Right hindlimb (tissue), 1 donor: ENCODE results near the gene RPL41.

Source experiments
- DNase-seq: peaks from one replicate; pipeline ENCODE4 v3.0.0-alpha.2; 2018

Gene RPL41

DNA sequence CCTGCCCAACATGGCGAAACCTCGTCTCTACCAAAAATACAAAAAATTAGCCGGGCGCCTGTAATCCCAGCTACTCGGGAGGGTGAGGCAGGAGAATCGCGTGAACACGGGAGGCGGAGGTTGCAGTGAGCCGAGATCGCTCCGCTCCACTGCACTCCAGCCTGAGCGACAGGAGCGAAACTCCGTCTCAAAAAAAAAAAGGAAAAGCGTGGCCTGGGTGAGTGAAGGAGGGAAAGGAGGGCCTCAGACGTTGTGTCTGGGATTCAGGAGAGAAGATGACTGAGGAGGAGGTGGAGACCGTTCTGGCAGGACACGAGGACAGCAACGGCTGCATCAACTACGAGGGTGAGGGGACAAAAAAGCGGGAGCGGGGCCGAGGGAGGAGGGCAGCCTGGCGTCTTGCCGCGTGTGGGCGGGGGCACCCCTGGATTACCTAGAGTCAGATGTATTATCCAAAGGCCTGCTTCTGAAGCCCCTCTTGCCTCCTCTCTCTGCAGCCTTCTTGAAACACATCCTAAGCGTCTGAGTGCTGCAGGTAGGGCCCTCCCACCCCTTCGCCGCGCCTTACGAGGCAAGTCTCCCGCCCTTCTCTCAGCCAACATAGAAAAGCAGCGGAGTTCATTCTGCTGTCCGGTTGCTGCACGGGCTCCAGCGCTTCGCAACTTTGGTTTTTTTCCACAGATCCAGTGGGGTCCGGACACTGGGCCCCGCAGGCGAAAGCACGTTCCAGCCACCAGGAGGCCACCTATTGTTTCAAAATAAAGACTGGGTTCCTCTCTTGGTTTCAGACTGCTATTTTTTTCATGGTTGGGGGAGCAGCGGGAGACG lies 41.0 kb downstream of the RPL41 start:
- peak; percentile 92 for DNase-seq

DNA sequence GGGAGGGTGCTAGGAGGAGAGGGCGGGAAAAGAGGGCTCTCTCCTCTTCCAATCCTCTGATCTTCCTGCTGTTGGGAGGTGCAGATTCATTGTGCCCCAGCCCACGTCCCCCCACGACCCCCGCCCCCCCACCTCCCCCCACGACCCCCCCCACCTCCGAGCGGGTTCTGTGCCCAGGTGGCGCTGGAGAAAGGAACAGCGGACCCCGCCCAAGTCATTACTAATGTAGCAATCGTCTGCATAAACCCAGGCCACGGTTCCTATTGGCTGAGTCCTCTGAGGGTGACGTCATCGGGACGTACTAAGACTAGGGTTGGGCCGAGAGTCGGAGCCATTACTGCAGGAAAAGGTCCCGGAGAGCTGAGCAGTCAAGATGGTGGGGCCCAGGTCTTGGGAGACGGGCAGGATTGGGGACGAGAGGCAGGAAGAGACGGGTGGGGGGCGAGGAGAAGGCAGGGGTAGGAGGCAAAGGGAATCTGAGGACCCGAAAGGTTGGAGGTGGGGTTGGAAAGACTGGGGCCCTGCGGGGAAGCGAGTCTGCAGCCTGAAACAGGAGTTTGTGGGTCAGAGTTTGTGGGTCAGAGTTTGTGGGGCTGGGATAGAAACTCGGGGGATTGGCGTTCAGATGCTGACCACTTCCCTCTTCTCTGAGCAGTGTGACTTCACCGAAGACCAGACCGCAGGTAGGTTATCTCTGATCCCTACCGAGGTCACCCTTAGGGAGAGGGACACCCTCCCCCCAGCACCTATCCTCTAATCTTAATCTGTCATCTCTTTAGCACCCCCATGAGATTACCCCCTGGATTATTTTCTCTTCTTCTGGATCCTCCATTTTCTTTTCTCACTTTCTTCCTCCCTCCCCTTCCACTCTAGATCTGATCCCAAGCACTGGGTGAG lies 41.8 kb downstream of the RPL41 start, which contains the start of gene MYL6:
MYL6 (plus strand) TSS at position 331 of the 897 bp plus-strand sequence; CDS start at position 374, 43 bp downstream.
- peak; percentile 97 for DNase-seq

DNA sequence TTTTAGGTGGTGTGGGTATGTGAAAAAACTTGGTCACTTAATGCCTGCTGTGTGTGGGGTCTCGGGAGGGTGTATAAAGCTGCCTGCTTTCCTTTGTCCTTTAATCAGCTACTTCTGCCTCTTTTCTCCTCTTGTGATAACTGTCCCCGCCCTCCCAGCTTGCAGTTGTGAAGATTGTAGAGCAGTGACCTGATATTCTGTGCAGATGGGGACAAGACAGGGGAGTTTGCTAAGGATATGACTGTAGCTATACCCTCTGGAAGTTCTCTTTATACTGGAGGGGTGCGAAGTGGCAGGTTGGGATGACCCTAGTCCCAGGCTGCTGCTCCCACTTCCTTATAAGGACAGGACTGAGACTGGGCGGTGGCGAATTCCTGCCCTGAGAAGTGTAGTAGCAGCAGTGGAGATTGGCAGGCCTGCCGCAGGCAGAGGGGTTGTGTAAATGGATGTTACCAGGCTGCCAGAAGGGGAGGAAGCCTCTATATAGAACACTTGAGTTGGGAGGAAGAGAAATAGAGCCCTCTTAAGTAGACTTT lies 42.6 kb downstream of the RPL41 start:
- peak; percentile 83 for DNase-seq

DNA sequence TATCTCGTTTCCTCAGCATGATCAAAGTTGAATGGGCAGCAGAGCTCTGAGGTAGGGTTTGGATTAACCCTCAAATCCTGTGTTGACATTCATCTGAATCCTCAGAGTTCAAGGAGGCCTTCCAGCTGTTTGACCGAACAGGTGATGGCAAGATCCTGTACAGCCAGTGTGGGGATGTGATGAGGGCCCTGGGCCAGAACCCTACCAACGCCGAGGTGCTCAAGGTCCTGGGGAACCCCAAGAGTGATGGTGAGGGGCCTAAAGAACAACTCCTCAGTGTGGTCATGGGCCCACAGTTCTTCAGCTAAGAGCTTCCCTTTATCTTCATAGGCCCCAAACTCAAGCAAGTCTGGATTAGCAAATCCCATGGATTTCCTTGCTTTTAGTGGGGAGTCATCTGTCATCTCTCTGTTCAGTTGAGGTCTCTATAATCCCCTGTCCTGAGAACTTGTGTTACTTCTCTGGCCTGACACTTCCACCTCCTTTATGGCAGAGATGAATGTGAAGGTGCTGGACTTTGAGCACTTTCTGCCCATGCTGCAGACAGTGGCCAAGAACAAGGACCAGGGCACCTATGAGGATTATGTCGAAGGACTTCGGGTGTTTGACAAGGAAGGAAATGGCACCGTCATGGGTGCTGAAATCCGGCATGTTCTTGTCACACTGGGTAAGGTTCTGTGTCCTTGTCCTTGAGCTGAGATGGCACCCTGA lies 43.2 kb downstream of the RPL41 start:
- no peak for DNase-seq

DNA sequence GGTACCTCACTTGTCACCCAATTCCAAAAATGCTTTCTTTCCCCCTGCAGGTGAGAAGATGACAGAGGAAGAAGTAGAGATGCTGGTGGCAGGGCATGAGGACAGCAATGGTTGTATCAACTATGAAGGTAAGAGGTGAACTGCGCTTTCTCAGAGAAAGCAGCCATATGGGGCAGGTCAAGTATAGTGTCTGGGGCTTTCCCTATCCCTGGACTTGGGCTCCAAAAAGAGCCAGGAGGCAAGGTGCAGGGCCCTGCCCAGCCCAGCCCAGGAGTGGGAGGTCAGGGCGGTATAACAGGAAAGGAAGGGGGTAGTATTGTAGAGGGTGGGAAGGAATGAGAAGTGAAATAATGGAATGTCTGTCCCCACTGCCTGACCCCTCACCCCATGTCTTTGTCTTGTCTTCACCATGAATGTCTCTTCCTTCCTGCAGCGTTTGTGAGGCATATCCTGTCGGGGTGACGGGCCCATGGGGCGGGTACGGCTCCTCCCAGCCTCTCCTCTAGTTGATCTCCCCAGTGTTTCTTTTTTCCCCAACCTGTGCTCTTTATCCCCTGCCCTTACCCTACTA lies 43.8 kb downstream of the RPL41 start:
- DNase-seq, result no peak

DNA sequence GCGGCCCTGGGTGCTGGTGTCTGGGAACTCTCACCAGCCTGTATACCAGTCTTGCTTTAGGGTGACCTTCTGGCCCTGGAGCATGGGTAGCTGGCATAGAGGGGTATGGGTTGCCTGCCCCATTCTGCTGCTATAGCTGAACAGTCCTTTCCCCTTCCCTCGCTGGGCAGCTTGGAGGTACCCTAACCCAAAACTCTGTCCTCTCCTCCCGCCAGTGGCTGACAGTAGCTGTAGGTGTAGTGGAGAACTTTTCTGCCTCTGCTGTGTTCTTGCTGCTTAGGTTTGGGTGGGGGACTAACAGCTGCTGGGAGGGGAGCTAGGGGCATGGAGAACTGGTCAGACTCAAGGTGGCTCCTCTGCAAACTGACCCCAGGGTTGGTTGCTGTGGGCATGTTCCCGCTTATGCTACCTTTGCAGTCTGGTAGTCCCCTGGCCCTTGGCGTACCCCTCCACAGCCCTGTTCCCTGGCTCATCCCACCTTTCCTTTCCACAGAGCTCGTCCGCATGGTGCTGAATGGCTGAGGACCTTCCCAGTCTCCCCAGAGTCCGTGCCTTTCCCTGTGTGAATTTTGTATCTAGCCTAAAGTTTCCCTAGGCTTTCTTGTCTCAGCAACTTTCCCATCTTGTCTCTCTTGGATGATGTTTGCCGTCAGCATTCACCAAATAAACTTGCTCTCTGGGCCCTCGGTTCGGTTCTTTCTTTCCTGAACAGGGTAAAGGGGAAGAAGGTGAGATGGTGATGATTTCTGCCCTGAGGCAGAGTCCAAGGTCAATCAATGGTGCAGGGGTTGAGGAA lies 44.7 kb downstream of the RPL41 start:
- DNase-seq, result no peak

DNA sequence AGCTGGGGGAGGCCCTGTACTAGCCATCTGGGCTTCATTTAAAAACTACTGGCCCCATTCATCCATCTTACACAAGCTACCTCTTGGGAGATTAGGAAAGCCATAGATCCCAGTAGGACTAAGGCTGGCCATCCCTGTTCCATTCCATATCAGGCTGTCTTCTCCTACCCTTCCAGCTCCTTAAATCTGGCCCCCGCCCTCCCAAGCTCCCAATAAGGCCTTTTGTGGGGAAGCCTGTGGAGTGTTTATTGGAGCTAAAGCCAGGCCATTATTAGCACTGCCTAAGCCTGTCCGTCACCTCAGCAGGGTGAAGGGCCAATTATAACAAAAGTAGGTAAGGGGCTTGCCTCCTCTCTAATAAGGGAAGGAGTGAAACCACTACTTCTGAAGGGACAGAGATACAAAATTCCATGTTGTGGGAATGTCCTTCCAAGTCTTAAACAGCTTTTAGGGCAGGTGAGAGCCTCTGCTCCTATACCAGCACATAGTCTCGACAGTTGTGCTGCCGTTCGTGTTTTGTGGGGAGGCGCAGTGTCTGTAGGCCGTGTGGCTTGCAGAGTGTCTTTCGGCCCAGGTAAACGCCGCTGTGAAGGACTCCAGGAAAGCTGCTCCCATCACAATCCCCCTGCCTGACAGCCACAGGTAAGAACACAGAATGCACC lies 45.4 kb downstream of the RPL41 start:
- DNase-seq, result no peak

DNA sequence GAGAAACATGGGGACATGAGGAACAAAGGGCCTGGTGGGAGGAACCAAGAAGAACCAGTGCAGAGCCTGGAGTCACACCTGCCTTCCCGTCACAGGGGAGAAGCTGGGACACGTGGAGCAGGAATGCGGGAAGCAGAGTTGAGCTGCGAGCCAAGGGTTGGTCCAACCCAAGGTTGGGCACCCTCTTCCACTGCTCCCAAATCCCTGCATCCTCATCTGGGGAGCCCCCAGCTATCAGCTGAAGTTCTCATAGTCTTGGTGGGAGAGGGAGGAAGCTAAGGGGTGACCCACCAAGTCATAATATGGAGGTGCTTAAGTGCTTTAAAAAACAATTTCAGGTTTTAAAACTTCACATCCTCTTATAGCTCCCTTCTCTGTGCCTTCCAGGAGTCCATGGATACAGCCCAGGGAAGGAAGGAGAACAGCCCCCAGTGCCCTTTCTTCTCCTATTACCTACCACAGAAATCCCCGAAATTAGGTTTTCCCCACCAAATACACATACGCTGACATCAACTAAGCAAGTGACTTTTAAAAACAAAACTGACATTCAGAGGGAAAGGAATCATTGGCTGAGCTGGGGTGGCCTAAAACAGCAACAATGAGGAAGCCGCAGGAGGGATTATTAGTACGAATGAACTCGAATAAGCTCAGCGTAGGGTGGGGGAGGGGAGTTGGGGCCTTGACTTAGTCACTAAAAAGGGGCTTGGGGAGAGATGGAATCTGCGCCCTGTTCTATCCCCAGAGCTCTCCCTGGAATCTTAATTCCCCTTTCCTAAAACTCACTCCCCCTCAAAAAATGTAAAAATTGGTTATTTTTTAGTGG lies 46.2 kb downstream of the RPL41 start:
- DNase-seq, result no peak

DNA sequence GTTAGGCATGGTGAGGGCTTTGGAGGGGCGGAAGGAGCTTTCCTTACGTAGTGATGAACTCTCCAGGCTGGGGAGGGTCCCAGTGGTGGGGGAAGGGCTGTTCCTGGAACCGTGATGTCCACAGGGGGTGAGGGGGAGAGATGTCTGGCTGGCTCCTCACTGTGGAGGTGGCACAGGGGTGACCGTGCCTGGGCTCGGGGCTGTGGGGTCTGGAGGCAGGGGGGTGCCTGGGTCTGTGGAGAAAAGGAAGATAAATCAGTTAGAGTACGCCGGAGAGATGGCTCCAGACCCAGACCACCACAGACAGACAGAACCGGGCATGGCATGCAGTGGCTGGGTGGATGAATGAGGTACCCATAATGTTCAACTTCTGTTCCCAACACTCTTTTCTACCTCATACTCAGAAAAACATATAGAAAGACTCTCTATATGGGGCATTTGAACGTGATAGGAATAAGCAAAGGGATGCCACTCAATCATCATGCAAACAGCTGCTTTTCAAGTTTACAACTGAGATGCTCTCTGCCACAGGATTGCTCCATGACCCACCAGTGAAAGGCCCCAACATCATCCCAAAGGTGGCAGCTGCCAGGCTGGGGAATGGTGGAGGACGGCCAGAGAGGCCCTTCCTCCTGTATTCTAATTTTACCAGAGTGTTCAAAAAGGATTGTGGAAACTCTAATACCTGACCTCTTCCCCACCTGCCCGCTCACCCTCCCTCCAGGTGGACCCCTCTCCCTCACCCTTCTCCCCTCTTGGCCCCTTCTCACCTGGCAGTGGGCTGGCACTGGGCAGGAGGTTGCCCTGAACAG lies 47.3 kb downstream of the RPL41 start:
- no peak for DNase-seq

DNA sequence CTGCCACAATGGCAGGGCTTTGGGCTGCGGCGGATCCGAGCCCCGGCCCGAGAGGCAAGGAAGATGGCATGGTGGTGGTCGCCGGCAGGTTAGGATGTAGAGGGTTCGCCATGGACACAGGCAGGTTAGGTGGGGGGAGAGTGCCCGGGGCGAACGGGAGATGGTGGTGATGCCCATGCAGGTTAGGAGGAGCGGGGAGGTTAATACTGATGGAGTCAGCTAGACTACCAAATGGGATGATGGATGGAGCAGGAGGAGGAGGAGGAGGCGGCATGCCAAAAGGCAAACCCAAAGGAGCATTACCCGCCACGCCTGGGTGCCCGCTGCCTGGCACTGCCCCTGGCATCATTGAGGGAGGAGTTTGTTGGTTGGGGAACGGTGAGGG lies 47.9 kb downstream of the RPL41 start:
- DNase-seq, result no peak

DNA sequence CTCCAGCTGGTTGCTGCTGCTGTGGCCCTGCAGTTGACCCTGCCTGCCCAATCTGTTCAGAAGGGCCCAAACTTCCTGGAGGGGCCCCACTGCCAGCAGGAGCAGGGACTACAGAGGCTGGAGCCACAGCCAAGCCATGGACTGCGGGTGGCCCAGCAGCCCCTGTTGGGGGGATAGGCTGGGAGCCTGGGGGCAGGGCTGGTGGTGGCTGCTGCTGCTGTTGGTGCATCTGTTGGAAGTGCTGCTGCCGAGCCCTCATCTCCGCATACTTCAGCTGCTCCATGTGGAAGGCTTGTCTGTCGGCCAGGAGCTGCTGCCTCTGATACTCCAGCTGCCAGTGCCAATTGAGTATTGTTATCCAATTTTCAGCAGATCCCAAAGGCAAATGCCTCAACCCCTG lies 48.9 kb downstream of the RPL41 start:
- peak; percentile 64 for DNase-seq
